Heart right ventricle (tissue), 16 donors: ENCODE measurements around the gene INPP5D. TPM values are rescaled to one million over a fixed set of nuclear protein-coding genes. Genes with fewer than 3 reads are reported as not detected.

Experiments
- ATAC-seq, 8 donors: fragments of 200-7000 bp; cut with Tn5 transposase; one replicate each; pipeline ENCODE4 v1.9.1; 2020; ENCODE audit warnings: mild to moderate bottlenecking in 8 of 8, moderate library complexity in 8 of 8, moderate number of reproducible peaks in 1 of 8
- DNase-seq, 2 donors: peaks; one replicate each; pipeline ENCODE4 v3.0.0-alpha.2; 2020
- H3K27ac ChIP-seq, 10 donors: fragments of 200-600 bp; sonication (generic) in 2 of 10; one replicate each; pipeline versions ENCODE4 v1.5.0 to v1.8.0; 2020 to 2022; ENCODE audit warnings: mild to moderate bottlenecking in 3 of 10
- H3K27me3 ChIP-seq, 7 donors: fragments of 200-600 bp; one replicate each; pipeline ENCODE4 v1.8.0; 2021 to 2022; ENCODE audit warnings: mild to moderate bottlenecking in 2 of 7
- H3K36me3 ChIP-seq, 9 donors: fragments of 200-600 bp; sonication (generic) in 1 of 9; one replicate each; pipeline versions ENCODE4 v1.5.0 to v1.8.0; 2020 to 2022; ENCODE audit warnings: mild to moderate bottlenecking in 2 of 9
- H3K4me1 ChIP-seq, 9 donors: fragments of 200-600 bp; sonication (generic) in 1 of 9; one replicate each; pipeline versions ENCODE4 v1.5.0 to v1.8.0; 2020 to 2022; ENCODE audit warnings: mild to moderate bottlenecking in 4 of 9
- H3K4me3 ChIP-seq, 10 donors: fragments of 200-600 bp; sonication (generic) in 2 of 10; one replicate each; pipeline versions ENCODE4 v1.5.0 to v1.8.0; 2020 to 2022; ENCODE audit warnings: mild to moderate bottlenecking in 7 of 10, moderate library complexity in 2 of 10
- H3K9me3 ChIP-seq, 11 donors: fragments of 200-600 bp in 10 of 11; sonication (generic) in 2 of 11; one replicate each; pipeline versions ENCODE4 v1.5.0 to v1.8.0; 2013 to 2022; ENCODE audit warnings: mild to moderate bottlenecking in 2 of 11, control low read depth in 1 of 11, moderate library complexity in 1 of 11
- CTCF ChIP-seq, 9 donors: fragments of 200-600 bp; sonication (generic) in 2 of 9; IDR thresholded peaks; one replicate each; pipeline versions ENCODE4 v1.5.0 to v1.8.0; 2021 to 2022; ENCODE audit warnings: antibody characterized with exemption in 9 of 9, mild to moderate bottlenecking in 5 of 9, moderate library complexity in 1 of 9
- WGBS, 2 donors: extraction: QIAGEN DNeasy Blood & Tissue Kit; methylation state at CpG; one replicate each; pipeline ENCODE4 v1.1.7; 2013; ENCODE audit warnings: inconsistent platforms in 1 of 2; 5-methylcytosine and 5-hydroxymethylcytosine counted together
- intact Hi-C, 10 donors: fragments of 100-400 bp; cut with DNase I; formaldehyde crosslinking; loops; one replicate each; pipeline versions ENCODE4 v1.11.1 to v1.14.2; 2022
- polyA plus RNA-seq, 2 donors: library from polyadenylated mRNA; stranded (reverse); fragments of 200-250 nt; gene quantifications; one replicate each; pipeline ENCODE4 v1.2.3, GENCODE V29; 2013
- total RNA-seq, 10 donors: library from RNA; stranded (reverse); fragmentation: NEBNext Ultra II Directional in 3 of 10; extraction: Animal tissue kit (Norgen Biotek cat#: 25700) in 3 of 10; gene quantifications; one replicate each; pipeline versions ENCODE4 v1.2.1 to v1.2.4, GENCODE V29; 2021 to 2023
- donor health status: Arrhythmogenic right ventricular cardiomyopathy.
- donor health status: ischemic (EF 13 %, LVEDD 7.1; RV severe dilation, severe dysfunction).
- donor health status: healthy with polysubstance abuse.
- donor health status: DM: no; HTN: yes; CAD: no.
- donor health status: DM: no; HTN: no; CAD: no.
- donor health status: ischemic (EF 25% LVEDD 6.9; RV normal size, moderate dysfunction).
- donor health status: ischemic (EF 25% LVEDD 5.7; RV mildly dilated, moderate dysfunction).
- donor health status: healthy.
- donor health status: DM: yes; HTN: yes; CAD: no.
- donor health status: Ischemic cardiomyopathy.
- donor health status: ischemic (EF 35%, LVEDD 5.7; RV mildly dilated, moderate dysfunction).
- donor health status: nonischemic (EF 11% LVEDD 7.7; RV severe dilation, severe dysfunction).
- donor health status: DM: yes; HTN: yes; CAD: no.
- donor health status: PGD.
- donor health status: ischemic (EF 29% LVEDD 5.4; RV normal size, mild dysfunction).
- donor health status: nonischemic (EF 23%, LVEDD 6.1; RV moderate dilation, normal function).

Gene INPP5D
- total and polyA plus RNA-seq, 12 donors: 2.9 to 17.2 (median 5.7) TPM

GRCh38 chr2:233080836-233081229, 20.7 kb downstream of the INPP5D start:
- Histone ChIP-seq H3K9me3 (no peaks in the 10 kb centered on the region), H3K4me3 (no peak overlapping the region), H3K36me3 (peaks cover 0 to 30% (median 0%) of the 10 kb centered on the region in 9 donors), H3K27ac (peak overlapping the region in 2 of 10 donors; percentile 4 to 97), H3K4me1 (peaks cover 8 to 96% (median 57%) of the 10 kb centered on the region in 9 donors), H3K27me3 (peaks cover 0 to 3% (median 0%) of the 10 kb centered on the region in 7 donors)
- no peak for TF ChIP-seq CTCF (IDR thresholded peaks at IDR 0.05)
- intact Hi-C loops: no loop called here
- no peak for DNase-seq
- WGBS, 2 donors: 89 to 95% methylated on average over 11 of the region's 11 CpGs
- no peak for ATAC-seq

- H3K27me3 ChIP-seq: peaks cover 0 to 3% (median 0%) of the 10 kb centered on the region in 7 donors
- ATAC-seq (no peak), DNase-seq (no peak)
- WGBS, 2 donors: 91% methylated on average over 9 of the region's 9 CpGs
- H3K9me3 ChIP-seq: no peaks in the 10 kb centered on the region
- TF ChIP-seq CTCF (IDR thresholded peaks at IDR 0.05): no peak
- H3K4me3 ChIP-seq: no peak overlapping the region
- peaks cover 0 to 30% (median 0%) of the 10 kb centered on the region in 9 donors for H3K36me3 ChIP-seq
- peaks cover 8 to 96% (median 55%) of the 10 kb centered on the region in 9 donors for H3K4me1 ChIP-seq
- peak overlapping the region in 2 of 10 donors; percentile 4 to 97 for H3K27ac ChIP-seq
- intact Hi-C loops: no loop called here
Observed at GRCh38 chr2:233081232-233081730, 21.1 kb downstream of the INPP5D start.

GRCh38 chr2:233081731-233082221, 21.6 kb downstream of the INPP5D start:
- WGBS, 2 donors: 92% methylated on average over 13 of the region's 13 CpGs
- intact Hi-C loops: no loop called here
- DNase-seq (no peak), ATAC-seq (no peak)
- Histone ChIP-seq H3K36me3 (peaks cover 0 to 30% (median 0%) of the 10 kb centered on the region in 9 donors), H3K9me3 (no peaks in the 10 kb centered on the region), H3K27ac (peak overlapping the region in 5 of 10 donors; percentile 85 to 97 (median 93)), H3K27me3 (peaks cover 0 to 3% (median 0%) of the 10 kb centered on the region in 7 donors), H3K4me1 (peaks cover 8 to 96% (median 55%) of the 10 kb centered on the region in 9 donors), H3K4me3 (no peak overlapping the region)
- TF ChIP-seq CTCF (IDR thresholded peaks at IDR 0.05): no peak

- no peak for TF ChIP-seq CTCF (IDR thresholded peaks at IDR 0.05)
- H3K27ac ChIP-seq: peak overlapping the region; percentile 57 to 97 (median 84)
- peaks cover 0 to 3% (median 0%) of the 10 kb centered on the region in 7 donors for H3K27me3 ChIP-seq
- H3K4me3 ChIP-seq: no peak overlapping the region
- 67 to 73% methylated on average over 11 of the region's 11 CpGs for WGBS, 2 donors
- intact Hi-C loops: no loop called here
- ATAC-seq (no peak), DNase-seq (no peak)
- peaks cover 8 to 96% (median 59%) of the 10 kb centered on the region in 9 donors for H3K4me1 ChIP-seq
- no peaks in the 10 kb centered on the region for H3K9me3 ChIP-seq
- peaks cover 0 to 30% (median 0%) of the 10 kb centered on the region in 9 donors for H3K36me3 ChIP-seq
Observed at GRCh38 chr2:233082222-233082930, 22.2 kb downstream of the INPP5D start.
